HG03103 (cell line): Measurements from ENCODE around the gene PLEKHA5.

Experiments used
- ATAC-seq: cut with Tn5 transposase; IDR thresholded peaks from one replicate; pipeline ENCODE4 v1.9.1; 2021; ENCODE audit warnings: low read depth; ENCODE audit not compliant: unreplicated experiment

The PLEKHA5 gene

DNA sequence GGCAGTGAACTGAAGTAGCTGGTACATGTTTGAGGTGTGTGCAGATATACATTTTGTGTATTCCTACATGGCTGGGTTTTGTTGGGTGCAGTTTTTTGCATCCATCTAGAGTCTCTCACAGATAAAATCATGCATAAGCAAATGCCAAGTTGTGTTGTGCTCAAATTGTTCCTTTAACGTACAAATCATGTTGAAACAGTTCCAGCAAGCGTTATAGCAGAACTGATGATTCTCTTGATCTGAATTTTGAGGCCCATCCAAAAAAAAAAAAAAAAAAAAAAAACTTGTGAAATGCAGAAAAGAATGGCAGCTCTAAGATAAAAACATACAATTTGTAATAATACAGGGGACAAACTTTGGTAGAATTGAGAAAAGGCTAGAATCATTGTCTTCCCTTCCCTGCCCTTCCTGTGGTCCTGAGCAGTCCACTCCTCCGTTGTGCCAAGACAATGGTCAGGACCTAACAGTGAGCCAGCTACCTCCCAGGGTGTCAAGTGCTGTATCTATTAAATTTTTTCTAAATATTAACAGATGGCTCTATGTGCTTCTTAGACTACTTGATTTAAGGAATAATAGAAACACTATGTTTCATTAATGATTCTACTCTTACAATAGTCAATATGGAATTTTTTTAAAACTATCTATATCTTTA lies 122.1 kb downstream of the PLEKHA5 start:
- ATAC-seq = no peak

DNA sequence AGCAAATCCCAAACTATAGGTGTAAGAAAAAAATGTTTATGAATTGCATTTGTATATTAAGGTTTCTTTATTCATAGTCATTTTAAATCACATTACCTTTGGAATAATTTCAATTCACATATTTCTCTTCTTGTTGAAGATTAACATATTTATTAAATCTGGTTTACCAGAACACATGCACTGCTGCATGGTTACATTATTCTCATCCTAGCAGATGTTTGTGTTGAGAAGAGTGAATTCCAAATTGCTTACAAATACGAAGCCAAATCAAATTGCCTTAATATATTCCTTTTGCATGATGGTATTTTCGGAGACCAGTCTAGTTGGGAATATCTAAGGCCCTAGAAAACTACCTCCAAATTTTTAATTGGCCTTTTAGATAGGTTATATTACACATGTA lies 130.6 kb downstream of the PLEKHA5 start:
- no peak for ATAC-seq

DNA sequence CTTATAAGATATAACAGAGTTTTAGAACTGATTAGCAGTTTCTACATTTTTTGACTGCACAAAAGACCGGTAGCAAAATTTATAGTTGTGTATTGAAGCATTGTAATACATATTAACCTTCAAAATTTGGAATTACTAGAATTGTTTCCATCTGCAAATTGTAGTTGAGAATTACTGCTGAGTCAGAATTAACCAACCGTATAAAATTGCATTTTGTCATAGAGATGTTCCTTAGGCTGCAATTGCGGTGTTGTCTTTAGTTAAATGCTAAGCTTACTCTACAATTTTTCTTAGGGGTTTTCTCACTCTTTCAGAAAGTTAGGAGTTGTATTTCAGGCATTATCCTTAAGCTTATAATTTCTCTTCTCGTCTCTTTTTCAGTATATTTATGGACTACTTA lies 132.2 kb downstream of the PLEKHA5 start:
- ATAC-seq = no peak

DNA sequence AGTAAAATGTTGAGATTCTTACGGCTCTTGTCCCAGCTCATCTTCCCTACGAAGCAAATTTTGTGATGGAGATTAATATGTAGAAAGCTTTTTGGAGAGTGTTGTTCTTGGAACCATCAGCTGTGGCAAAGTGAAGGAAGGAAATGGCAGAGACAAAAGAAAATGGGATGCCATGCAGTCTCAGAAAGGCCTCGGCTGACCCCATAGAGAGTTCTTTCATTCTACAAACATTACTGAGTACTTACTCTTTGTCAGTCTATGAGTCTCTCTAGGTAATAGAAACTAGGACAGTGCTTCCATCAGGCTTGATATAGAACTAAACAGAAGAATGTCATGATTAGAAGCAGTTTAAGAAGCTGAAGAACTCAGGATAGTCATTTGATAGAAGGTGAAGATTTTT lies 134.1 kb downstream of the PLEKHA5 start:
- ATAC-seq = no peak

DNA sequence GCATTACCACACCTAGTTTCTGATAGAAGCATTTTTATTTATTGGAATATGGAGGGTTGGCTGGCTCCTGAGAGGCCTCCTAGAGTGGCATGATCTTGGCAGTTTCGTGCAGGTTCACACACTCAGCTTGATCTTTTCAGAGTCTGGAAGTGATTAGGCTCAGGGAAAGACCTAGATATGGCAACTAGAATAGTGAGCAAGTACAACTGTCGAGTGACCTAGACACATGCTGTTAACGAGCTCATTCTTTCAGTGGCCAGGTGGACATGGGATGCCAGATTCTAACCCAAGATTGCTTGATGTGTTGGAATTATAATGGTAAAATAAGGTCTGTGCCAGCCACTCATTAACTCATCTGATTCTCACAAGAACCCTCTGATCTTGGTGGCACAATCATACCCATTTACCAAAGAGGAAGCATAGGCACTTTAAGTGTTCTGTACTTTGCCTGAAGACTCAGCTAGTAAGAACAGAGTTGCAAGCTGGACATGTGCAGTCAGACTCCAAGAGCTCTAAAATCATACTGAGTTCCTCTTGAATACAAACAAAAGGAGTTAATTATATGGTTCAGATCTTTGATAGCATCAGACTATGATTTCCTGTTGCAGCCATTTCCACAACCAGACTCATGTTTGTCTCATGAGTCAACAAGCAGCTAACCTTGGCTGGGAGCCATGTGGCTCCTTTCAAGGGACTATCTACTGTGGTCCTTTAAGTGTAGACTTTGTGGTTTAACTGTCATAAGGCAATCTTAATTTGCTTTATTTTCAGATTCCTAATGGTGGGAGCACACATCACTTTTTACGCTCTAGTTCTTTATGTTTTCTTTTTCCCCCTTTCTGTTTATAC lies 144.2 kb downstream of the PLEKHA5 start:
- no peak for ATAC-seq

DNA sequence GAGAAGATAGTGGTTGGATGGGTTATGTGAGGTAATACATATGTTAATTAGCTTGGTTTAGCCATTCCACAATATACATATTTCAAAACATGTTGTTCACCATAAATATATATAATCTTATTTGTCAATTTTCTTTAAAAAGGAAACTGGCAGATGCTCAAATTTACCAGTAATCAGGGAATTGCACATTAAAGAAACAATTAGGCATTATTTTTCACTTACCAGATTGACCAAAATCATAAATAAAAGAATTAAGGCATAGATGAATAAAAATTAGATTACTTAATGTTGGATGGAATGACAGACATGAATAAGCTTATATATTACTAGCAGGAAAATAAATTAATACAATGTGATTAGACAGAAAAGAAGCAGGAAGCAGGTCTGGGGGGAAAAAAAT lies 147.2 kb downstream of the PLEKHA5 start:
- ATAC-seq = no peak

DNA sequence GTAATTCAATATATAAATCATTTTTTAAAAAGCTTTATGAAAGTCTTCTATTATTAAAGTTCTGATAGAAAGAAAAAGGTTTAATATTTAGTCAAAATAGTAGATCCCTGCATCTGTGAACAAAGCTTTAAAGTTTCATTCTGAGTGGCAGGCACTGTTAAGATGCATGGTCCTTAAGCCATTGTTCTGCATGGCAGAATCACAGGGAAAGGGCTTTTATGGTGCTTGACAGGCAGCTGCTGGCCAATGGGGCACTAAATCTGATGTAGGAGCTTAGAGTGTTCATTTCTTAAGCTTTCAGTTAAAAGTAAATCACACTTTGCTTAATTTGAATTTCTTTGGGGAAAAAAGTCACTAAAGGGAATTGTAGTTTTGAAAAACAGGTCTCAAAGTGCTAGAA lies 148.2 kb downstream of the PLEKHA5 start:
- no peak for ATAC-seq

DNA sequence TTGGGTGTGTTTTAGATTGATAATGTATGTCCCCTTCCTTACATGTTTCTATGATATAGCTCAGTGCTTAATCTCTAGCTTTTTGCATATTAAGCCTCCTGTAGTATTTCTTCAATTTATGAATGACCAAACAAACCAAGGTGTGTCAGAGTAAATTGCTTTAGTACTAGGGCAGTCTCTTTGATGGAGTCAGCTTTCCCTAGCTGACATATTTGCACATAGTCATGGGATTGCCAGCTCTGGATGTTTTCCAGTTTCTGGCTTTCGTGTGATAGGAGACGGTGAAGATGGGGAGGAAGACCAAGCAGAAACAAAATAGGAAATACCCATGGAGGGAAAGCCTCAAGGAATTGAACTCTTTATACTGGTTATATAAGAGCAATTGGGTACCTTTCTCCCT lies 148.9 kb downstream of the PLEKHA5 start:
- ATAC-seq = no peak

DNA sequence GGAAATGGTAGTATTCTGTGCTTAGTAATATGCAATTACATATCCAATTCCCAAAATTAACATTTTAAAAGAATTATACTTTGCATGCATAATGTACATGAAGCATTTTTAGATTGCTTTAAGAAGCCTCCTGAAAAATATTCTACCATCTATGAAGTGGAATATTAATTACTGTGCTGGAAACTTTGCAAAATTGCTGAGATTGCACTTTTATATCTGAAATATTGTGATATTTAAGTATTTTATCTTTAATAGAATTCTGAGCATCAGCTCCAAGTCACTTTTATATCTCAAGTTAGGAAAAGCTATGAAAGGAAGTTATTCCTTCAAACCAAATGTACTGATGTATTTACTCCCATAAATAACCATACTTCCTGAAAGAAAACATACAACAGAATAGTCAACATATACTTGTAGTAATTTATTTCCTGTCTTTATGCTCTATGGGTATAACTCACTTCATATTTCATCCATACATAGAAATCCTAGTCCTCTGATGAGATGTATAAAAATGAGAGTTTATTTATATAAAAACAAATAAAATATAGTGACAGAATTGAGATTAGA lies 152.7 kb downstream of the PLEKHA5 start:
- ATAC-seq = no peak

DNA sequence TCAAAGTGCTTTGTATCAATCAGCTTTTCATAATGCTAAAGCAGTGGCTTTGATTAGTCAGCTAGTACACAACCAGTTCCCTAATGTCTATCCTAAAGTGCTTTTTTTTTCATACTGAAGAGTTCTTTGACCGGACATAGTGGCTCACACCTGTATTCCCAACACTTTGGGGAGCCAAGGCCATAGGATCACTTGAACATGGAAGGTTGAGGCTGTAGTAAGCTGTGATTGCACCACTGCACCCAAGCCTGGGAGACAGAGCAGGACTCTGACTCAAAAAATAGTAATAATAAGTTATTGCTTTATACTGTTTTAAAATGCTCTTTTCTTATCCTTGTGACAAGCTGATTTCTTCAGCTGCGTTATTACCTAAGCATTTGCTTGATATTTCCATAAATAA lies 155.1 kb downstream of the PLEKHA5 start:
- no peak for ATAC-seq

DNA sequence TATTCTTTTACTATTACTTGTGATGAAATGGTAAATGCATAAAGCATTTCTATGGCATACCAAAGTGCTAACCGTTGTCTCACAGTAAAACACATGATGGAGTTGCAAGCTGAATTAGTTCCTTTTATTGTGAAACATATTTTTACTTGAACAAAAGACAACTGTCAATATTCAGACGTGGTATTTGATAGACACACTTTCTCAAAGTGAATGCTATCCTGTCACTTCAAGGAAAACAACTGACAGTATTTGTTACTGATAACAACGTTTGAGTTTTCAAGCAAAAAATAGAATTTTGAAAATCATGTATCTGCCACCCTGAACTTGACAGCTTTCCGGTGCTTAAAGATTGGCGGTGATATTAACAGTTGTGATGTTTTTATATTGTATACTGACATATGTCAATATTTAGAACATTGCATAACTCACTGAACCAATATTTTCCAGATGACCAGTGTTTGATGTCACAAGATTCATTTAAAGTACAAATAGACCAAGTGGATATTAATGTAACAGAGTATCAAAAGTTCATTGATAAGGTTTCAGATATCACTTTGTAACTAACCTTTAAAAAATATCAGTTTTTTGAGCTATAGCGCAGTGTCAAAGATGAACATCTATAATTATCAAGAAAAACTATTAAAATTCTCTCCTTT lies 156.4 kb downstream of the PLEKHA5 start:
- ATAC-seq = no peak

DNA sequence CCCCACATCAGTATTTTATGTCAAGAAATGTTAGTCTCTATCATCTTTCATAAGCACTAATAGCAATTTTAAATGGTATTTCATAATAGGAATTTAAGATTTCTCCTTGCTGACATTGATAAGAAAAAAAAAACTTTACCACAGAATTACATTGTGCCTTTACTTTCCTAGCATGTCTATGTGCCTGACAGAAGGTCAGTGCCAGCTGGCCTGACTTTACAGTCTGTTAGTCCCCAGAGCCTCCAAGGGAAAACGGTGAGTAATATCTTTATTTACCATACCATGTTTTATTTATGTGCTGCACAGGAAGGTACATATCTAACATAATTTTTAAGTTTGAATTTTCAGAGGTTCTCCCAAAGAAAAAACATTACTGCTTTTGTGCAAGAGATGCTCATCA lies 157.8 kb downstream of the PLEKHA5 start:
- ATAC-seq = no peak

DNA sequence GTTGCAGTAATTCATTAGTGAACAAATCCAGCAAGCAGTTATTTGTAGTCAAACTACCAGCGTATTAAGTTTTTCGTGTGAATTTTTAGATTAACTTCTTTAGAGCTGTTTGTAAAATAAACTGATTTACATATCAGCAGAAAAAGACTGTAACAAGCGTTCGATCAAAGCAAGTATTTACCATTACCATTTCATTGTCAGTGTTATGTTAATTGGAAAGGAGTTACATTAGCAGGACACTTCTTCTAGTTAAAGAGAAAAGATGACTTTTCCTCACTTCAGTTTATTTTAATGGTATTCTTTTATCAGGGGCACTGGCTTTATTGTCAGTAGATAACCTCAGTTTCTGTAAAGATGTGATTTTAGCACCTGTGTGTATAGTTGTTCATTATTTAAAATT lies 158.6 kb downstream of the PLEKHA5 start:
- ATAC-seq = no peak

DNA sequence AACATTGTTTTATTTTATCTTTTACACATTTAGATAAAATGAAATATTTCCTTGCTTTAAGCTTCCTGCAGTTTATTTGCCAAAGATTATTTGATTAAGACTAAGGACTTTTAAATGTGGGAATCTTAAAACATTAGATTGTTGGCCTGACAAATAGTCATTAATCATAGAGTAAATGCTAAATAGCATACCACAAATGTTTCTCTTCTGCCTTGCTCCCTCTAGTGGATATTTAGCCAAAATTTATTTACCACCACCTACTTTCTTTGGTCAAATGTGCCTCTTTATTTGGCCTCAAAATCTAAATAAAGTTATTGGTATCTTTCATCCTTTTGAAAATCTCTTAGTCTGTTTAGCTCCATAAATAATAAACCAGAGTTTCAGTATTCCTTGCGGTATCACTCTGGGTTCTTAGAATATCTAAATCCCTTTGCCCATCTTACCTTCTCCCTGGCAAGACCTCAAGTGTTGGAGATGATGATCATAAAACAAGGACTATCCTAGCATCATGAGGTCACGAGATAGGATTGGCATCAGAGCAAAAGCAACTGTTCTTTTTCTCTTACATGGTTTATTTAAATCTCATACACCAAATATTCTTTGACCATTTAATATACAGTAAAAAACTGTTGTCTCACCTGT lies 159.2 kb downstream of the PLEKHA5 start:
- ATAC-seq = peak; percentile 63

DNA sequence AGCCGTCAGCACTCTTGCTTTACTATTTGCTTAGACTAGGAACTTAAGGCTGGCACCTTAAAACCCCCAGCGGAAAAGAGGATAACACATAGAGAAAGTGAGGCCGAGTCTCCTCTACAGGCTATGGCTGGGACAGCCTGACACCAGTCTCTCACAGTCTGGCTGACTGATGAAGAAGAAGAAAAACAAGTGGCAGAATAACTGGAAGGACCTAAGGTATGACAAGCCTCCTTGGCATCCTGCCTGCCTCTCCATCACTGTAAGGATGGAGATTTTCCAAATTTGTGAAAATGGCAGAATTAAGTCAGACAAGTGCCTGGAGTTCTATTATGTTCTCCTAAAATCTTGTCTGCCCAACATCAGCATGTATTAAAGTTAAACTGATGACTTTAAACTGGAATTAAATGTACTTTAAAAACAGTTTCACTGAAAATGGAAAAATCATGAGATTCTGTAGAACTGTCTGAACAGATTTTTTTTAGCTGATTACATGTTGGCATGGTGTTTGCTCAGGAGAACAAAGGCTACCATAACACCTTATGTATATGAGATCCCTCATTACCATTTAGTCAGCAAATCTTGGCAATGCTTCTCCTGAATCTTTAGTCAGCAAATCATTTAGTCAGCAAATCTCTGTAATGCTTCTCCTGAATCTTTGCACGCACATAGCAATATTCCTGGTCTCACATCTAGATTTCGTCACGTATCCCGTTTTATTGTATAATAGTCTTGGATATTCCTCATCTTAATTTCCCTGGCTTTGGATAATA lies 169.5 kb downstream of the PLEKHA5 start:
- no peak for ATAC-seq

DNA sequence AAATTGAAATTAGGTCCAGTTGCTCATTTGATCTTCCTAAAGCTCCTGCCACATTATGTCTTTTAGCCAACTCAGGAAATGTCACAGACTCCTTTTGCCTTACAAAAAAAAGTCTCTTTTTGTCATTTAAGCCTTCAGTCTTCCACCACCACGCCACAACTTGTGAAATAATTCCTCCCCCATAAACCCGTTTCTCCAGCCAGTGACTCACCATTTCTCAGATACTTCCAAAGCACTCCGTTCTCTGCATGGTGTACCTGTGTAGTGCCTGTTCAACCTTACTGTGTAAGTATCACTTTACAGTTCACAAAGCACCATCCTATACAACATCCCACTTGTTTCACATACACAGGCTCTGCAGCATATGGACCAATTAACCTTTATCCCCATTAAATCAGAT lies 170.2 kb downstream of the PLEKHA5 start:
- ATAC-seq = no peak

DNA sequence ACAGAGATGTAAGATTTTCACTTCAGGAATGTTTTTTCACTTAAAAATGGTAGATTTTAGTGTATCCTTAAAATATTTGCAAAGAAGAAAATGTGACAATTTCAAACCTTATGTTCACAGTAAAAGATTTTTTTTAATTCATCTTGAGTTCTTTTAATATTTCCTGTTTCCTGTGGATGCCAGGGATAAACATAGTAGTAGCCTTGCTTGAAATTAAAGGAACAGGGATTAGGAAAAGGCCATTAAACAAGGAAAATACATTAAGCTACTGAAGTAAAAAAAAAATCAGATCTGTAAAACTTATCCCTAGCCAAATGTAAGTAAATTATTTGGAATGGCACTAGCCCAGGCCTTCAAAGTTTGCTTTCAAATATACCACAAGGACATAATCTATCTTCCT lies 171.7 kb downstream of the PLEKHA5 start:
- no peak for ATAC-seq

DNA sequence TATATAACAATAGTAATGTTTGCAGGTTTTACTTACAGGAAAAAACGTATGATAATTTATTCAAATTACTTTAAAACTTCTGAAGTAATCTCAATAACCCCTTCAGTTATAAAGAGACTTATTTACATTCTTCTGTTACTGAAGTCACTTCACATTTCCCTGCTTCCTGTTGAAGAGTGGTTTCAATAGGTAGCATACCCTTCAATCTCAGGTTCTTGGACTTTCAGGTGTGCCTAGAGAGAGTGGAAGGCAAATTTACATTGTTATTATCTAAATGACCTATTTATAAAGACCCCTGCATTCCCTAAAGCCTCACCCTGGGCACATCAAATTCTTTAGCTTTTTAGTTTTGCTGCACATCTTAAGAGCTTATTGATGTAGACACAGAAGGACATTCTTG lies 172.2 kb downstream of the PLEKHA5 start:
- ATAC-seq = no peak

DNA sequence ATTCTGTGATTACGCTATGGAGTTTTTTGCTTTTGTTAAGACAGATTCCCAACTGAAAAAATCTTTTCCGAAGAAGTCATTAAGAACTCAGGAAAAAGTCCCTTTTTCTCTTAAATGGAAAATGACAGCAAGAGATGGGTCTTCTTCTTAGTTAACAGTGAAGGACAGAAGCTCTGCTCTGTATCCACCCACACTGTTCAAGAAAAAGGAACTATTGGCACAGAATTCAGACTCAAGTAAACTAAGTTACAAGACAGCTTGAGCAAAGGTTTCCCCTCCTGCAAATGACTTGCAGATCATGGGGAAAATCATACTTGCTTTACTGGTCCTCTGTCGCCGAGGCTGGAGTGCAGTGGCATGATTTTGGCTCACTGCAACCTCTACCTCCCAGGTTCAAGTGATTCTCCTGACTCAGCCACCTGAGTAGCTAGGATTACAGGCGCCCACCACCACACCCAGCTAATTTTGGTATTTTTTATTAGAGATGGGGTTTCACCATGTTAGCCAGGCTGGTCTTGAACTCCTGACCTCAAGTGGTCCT lies 172.6 kb downstream of the PLEKHA5 start:
- ATAC-seq = no peak

DNA sequence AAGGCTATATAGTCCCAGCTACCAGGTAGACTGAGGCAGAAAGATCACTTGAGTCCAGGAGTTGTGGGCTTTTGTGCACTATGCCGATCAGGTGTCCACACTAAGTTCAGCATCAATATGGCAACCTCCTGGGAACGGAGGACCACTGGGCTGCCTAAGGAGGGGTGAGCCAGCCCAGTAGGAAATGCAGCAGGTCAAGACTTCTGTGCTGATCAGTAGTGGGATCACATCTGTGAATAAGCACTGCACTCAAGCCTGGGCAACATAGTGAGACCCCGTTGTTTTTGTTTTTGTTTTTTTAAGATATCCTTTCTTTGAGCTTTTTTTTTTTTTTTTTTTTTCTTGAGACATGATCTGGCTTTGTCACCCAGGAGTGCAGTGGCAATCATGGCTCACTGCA lies 174.0 kb downstream of the PLEKHA5 start:
- ATAC-seq = no peak
